Liver (tissue), 9 donors: ENCODE results near the gene ZNF436. TPM values are rescaled to one million over a fixed set of nuclear protein-coding genes. Genes with fewer than 3 reads are reported as not detected.

Source experiments
- DNase-seq: peaks from one replicate; pipeline ENCODE4 v3.0.0-alpha.2; 2017; ENCODE audit warnings: low spot score
- H3K27ac ChIP-seq, 2 donors: one replicate each; pipeline ENCODE4 v1.7.0; 2013; ENCODE audit warnings: inconsistent platforms in 2 of 2, low read length in 2 of 2, control low read depth in 1 of 2, low read depth in 1 of 2, mild to moderate bottlenecking in 1 of 2
- H3K27me3 ChIP-seq, 4 donors: one replicate each; pipeline versions ENCODE4 v1.6.1 to v1.7.0; 2013; ENCODE audit warnings: low read length in 3 of 4, inconsistent platforms in 1 of 4, mild to moderate bottlenecking in 1 of 4, moderate library complexity in 1 of 4; ENCODE audit not compliant: control insufficient read depth in 4 of 4, insufficient read depth in 4 of 4
- H3K36me3 ChIP-seq, 4 donors: one replicate each; pipeline versions ENCODE4 v1.6.1 to v1.7.0; 2013; ENCODE audit warnings: low read length in 3 of 4, mild to moderate bottlenecking in 3 of 4, low read depth in 1 of 4, moderate library complexity in 1 of 4; ENCODE audit not compliant: control insufficient read depth in 4 of 4, insufficient read depth in 3 of 4
- H3K4me1 ChIP-seq, 4 donors: one replicate each; pipeline versions ENCODE4 v1.6.1 to v1.7.0; 2013; ENCODE audit warnings: low read length in 3 of 4, mild to moderate bottlenecking in 3 of 4, moderate library complexity in 1 of 4; ENCODE audit not compliant: control insufficient read depth in 4 of 4, insufficient read depth in 4 of 4
- H3K4me3 ChIP-seq, 3 donors: one replicate each; pipeline versions ENCODE4 v1.6.1 to v1.7.0; 2013; ENCODE audit warnings: low read length in 3 of 3, control low read depth in 1 of 3, low read depth in 1 of 3, mild to moderate bottlenecking in 1 of 3
- H3K9ac ChIP-seq, 2 donors: one replicate each; pipeline ENCODE4 v1.7.0; 2013; ENCODE audit warnings: low read length in 2 of 2, mild to moderate bottlenecking in 2 of 2, moderate library complexity in 2 of 2, control low read depth in 1 of 2, low read depth in 1 of 2
- H3K9me3 ChIP-seq, 4 donors: one replicate each; pipeline versions ENCODE4 v1.6.1 to v1.7.0; 2013; ENCODE audit warnings: low read length in 3 of 4; ENCODE audit not compliant: control insufficient read depth in 4 of 4
- FOXA1 ChIP-seq: IDR thresholded peaks from 2 replicates; pipeline ENCODE4 v1.6.1; 2016; ENCODE audit warnings: antibody characterized with exemption
- GABPA ChIP-seq, 2 donors: IDR thresholded peaks in 1 of 2; conservative IDR thresholded peaks in 1 of 2; 2 replicates each; pipeline ENCODE4 v1.6.1; 2016; ENCODE audit warnings: antibody characterized with exemption in 2 of 2, mild to moderate bottlenecking in 1 of 2, moderate library complexity in 1 of 2
- HNF4G ChIP-seq: IDR thresholded peaks from 2 replicates; pipeline ENCODE4 v1.6.1; 2016; ENCODE audit warnings: antibody characterized with exemption
- JUND ChIP-seq, 2 donors: IDR thresholded peaks; 2 replicates each; pipeline ENCODE4 v1.6.1; 2016; ENCODE audit warnings: antibody characterized with exemption in 2 of 2
- NR2F2 ChIP-seq: IDR thresholded peaks from 2 replicates; pipeline ENCODE4 v1.6.1; 2016; ENCODE audit warnings: antibody characterized with exemption
- RAD21 ChIP-seq, 2 donors: IDR thresholded peaks; 2 replicates each; pipeline ENCODE4 v1.6.1; 2016; ENCODE audit warnings: antibody characterized with exemption in 2 of 2, mild to moderate bottlenecking in 2 of 2
- RXRA ChIP-seq, 2 donors: IDR thresholded peaks; 2 replicates each; pipeline ENCODE4 v1.6.1; 2017 to 2018; ENCODE audit warnings: antibody characterized with exemption in 2 of 2, mild to moderate bottlenecking in 1 of 2
- SP1 ChIP-seq: IDR thresholded peaks from 2 replicates; pipeline ENCODE4 v1.6.1; 2018; ENCODE audit warnings: antibody characterized with exemption, mild to moderate bottlenecking
- TAF1 ChIP-seq: conservative IDR thresholded peaks from 2 replicates; pipeline ENCODE4 v1.6.1; 2016; ENCODE audit warnings: antibody characterized with exemption, mild to moderate bottlenecking
- YY1 ChIP-seq: IDR thresholded peaks from 2 replicates; pipeline ENCODE4 v1.6.1; 2016; ENCODE audit warnings: antibody characterized with exemption, mild to moderate bottlenecking
- WGBS: extraction: QIAGEN DNeasy Blood & Tissue Kit; methylation state at CpG from one replicate; pipeline ENCODE4 v1.1.7; 2013; 5-methylcytosine and 5-hydroxymethylcytosine counted together
- polyA plus RNA-seq, 2 donors: library from polyadenylated mRNA; stranded (reverse) in 1 of 2; unstranded in 1 of 2; fragments of 200-250 nt in 1 of 2; fragments of >200 nt in 1 of 2; fragmentation: Nextera tagmentation in 1 of 2; extraction: Ambion mirVana in 1 of 2; gene quantifications; one replicate each; pipeline versions ENCODE4 v1.2.1 to v1.2.3, GENCODE V29; 2013 to 2015
- total RNA-seq, 2 donors: library from RNA; depleted of rRNA; stranded (reverse); fragments of >200 nt; gene quantifications; one replicate each; pipeline ENCODE4 v1.2.3, GENCODE V29; 2014
- TF ChIP-seq, protein P1 (sequence below): IDR thresholded peaks from 2 replicates; pipeline ENCODE4 v1.6.1; 2016; ENCODE audit warnings: antibody characterized with exemption
- TF ChIP-seq, protein P2 (sequence below): IDR thresholded peaks from 2 replicates; pipeline ENCODE4 v1.6.1; 2016; ENCODE audit warnings: antibody characterized with exemption, mild to moderate bottlenecking
- donor health status: healthy.
- donor health status: healthy.
- donor health status: healthy.
- donor health status: healthy.
- donor health status: healthy.

Gene ZNF436
- total and polyA plus RNA-seq, 4 donors, result 1.3 to 8.0 (median 3.7) TPM

DNA sequence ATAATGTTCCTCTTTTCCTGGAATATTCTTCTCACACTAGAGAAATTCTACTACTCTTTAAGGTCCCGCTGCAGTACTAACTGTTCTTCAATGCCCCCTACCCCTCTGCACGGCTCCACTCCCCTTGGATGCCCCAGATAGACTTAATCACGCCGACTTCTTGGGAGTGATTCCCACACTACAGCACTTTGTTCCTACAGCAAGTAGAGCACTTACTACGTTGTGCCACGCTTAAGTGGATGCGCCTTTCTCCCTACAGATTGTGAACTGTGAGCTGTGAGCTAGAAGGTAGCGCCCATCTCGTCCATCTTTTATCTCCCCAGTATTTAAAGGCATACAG, 2.2 kb downstream of the ZNF436 start:
- Histone ChIP-seq H3K27ac (peak overlapping the region; percentile 100), H3K36me3 (peaks cover 3 to 19% (median 17%) of the 10 kb centered on the region in 4 donors), H3K9ac (peak overlapping the region in 1 of 2 donors; percentile 80), H3K27me3 (no peaks in the 10 kb centered on the region), H3K4me3 (peak overlapping the region; percentile 66 to 83 (median 81)), H3K4me1 (peaks cover 3 to 34% (median 27%) of the 10 kb centered on the region in 4 donors), H3K9me3 (peaks cover 9 to 18% (median 14%) of the 10 kb centered on the region in 4 donors)
- TF ChIP-seq, protein P1, sequence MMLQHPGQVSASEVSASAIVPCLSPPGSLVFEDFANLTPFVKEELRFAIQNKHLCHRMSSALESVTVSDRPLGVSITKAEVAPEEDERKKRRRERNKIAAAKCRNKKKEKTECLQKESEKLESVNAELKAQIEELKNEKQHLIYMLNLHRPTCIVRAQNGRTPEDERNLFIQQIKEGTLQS, result no peak
- TF ChIP-seq FOXA1 (no peak), TAF1 (no peak), JUND (IDR thresholded peaks at IDR 0.05) (no peak), RAD21 (IDR thresholded peaks at IDR 0.05) (no peak), RXRA (IDR thresholded peaks at IDR 0.05) (no peak), NR2F2 (no peak)
- TF ChIP-seq, protein P2, sequence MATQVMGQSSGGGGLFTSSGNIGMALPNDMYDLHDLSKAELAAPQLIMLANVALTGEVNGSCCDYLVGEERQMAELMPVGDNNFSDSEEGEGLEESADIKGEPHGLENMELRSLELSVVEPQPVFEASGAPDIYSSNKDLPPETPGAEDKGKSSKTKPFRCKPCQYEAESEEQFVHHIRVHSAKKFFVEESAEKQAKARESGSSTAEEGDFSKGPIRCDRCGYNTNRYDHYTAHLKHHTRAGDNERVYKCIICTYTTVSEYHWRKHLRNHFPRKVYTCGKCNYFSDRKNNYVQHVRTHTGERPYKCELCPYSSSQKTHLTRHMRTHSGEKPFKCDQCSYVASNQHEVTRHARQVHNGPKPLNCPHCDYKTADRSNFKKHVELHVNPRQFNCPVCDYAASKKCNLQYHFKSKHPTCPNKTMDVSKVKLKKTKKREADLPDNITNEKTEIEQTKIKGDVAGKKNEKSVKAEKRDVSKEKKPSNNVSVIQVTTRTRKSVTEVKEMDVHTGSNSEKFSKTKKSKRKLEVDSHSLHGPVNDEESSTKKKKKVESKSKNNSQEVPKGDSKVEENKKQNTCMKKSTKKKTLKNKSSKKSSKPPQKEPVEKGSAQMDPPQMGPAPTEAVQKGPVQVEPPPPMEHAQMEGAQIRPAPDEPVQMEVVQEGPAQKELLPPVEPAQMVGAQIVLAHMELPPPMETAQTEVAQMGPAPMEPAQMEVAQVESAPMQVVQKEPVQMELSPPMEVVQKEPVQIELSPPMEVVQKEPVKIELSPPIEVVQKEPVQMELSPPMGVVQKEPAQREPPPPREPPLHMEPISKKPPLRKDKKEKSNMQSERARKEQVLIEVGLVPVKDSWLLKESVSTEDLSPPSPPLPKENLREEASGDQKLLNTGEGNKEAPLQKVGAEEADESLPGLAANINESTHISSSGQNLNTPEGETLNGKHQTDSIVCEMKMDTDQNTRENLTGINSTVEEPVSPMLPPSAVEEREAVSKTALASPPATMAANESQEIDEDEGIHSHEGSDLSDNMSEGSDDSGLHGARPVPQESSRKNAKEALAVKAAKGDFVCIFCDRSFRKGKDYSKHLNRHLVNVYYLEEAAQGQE, result no peak
- 64% methylated on average over 9 of the region's 9 CpGs for WGBS
- no peak for DNase-seq

DNA sequence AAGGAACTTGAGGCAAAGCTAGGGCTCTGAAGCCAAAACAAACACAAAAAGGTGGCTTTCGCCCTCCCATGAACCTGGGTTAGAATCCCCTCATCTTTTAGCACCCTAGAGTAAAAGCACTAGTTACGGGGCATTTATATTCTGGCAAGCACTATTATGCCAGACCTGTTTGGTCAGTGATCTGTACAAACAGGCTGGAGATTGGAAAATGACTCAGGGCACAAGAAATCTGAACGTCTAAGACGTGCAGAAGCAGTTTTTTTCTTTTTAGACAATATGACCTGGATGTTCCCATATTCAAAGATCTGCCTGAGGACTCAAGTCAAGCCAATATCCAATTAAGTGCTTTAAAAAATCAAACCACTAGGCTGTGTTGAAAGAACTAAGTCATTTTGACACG, 3.0 kb downstream of the ZNF436 start:
- 91% methylated on average over 5 of the region's 5 CpGs for WGBS
- Histone ChIP-seq H3K36me3 (peaks cover 8 to 27% (median 25%) of the 10 kb centered on the region in 4 donors), H3K27me3 (no peaks in the 10 kb centered on the region), H3K4me3 (no peak overlapping the region), H3K27ac (no peak overlapping the region), H3K9ac (no peak overlapping the region), H3K9me3 (peaks cover 17 to 26% (median 21%) of the 10 kb centered on the region in 4 donors), H3K4me1 (peaks cover 3 to 34% (median 27%) of the 10 kb centered on the region in 4 donors)
- TF ChIP-seq YY1, result no peak
- DNase-seq, result no peak

DNA sequence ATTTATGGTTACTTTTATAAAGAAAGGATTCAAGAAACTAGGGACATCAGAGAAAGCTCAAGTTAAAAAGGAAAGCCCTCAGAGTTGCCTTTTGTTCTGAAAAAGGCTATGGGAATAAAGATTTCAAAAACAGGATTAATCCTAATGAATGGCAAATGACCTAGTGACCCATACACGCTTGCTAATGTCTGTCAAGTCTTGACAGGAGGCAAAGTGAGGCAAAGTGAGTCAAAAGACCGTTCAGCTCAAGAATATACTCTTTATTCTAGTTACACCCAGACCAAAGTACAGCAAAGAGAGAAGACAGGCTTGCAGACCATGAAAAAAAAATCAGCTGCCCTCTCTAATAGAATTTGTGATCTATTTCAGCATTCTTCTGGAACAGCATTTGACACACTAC, 3.5 kb downstream of the ZNF436 start:
- DNase-seq, result no peak
- TF ChIP-seq YY1 (no peak), HNF4G (no peak), GABPA (IDR thresholded peaks at IDR 0.05 in 1 of 2, conservative IDR thresholded peaks at IDR 0.05 in 1 of 2) (no peak), SP1 (no peak), TAF1 (no peak)
- H3K4me3 ChIP-seq, result no peak overlapping the region
- H3K27me3 ChIP-seq, result no peaks in the 10 kb centered on the region
- H3K4me1 ChIP-seq, result peaks cover 3 to 32% (median 26%) of the 10 kb centered on the region in 4 donors
- H3K9ac ChIP-seq, result no peak overlapping the region
- no peak overlapping the region for H3K27ac ChIP-seq
- peaks cover 21 to 30% (median 26%) of the 10 kb centered on the region in 4 donors for H3K9me3 ChIP-seq
- peaks cover 8 to 32% (median 30%) of the 10 kb centered on the region in 4 donors for H3K36me3 ChIP-seq
- WGBS, result 93% methylated on average over 2 of the region's 2 CpGs
